ENCODE measurements around the gene TTC38.

The TTC38 gene

GRCh38 chr22:46335201-46336118 is 67.7 kb downstream of the TTC38 start, which contains the start of gene TRMU:
TRMU (plus strand) TSS chr22:46335714; CDS start chr22:46335765, 51 bp downstream.
- no peaks in the 10 kb centered on the region for H3K9me3 ChIP-seq (ENCODE audit: severe bottlenecking)
- peak; percentile 84 for DNase-seq
- peak within 1 kb of the TSS; percentile 82 for H3K4me3 ChIP-seq (ENCODE audit: low read depth, low read length)
- peak within 1 kb of the TSS; percentile 87 for H3K27ac ChIP-seq
- no peaks in the 10 kb centered on the region for H3K27me3 ChIP-seq (ENCODE audit: insufficient read depth, low read depth, severe bottlenecking)
- H3K36me3 ChIP-seq: peaks cover 53% of the 10 kb centered on the region
- TF ChIP-seq CTCF (IDR thresholded peaks at IDR 0.05; ENCODE audit: low read depth, low read length): no peak

- H3K4me3 ChIP-seq (ENCODE audit: low read depth, low read length): peak overlapping the region; percentile 82
- H3K27ac ChIP-seq: peak overlapping the region; percentile 87
- no peak for TF ChIP-seq CTCF (IDR thresholded peaks at IDR 0.05; ENCODE audit: low read depth, low read length)
- H3K27me3 ChIP-seq (ENCODE audit: insufficient read depth, low read depth, severe bottlenecking): no peaks in the 10 kb centered on the region
- peak; percentile 30 for DNase-seq
- H3K36me3 ChIP-seq: peaks cover 52% of the 10 kb centered on the region
- H3K9me3 ChIP-seq (ENCODE audit: severe bottlenecking): no peaks in the 10 kb centered on the region
These were observed 68.6 kb downstream of the TTC38 start for GRCh38 chr22:46336119-46337078.

- Histone ChIP-seq H3K9me3 (ENCODE audit: severe bottlenecking) (no peaks in the 10 kb centered on the region), H3K27ac (no peak overlapping the region), H3K4me3 (ENCODE audit: low read depth, low read length) (no peak overlapping the region), H3K27me3 (ENCODE audit: insufficient read depth, low read depth, severe bottlenecking) (no peaks in the 10 kb centered on the region), H3K36me3 (peaks cover 56% of the 10 kb centered on the region)
- TF ChIP-seq CTCF (IDR thresholded peaks at IDR 0.05; ENCODE audit: low read depth, low read length): no peak
- DNase-seq: no peak
These were observed 70.1 kb downstream of the TTC38 start for GRCh38 chr22:46337870-46338269.

- Histone ChIP-seq H3K4me3 (ENCODE audit: low read depth, low read length) (no peak overlapping the region), H3K27me3 (ENCODE audit: insufficient read depth, low read depth, severe bottlenecking) (no peaks in the 10 kb centered on the region), H3K9me3 (ENCODE audit: severe bottlenecking) (no peaks in the 10 kb centered on the region), H3K36me3 (peaks cover 58% of the 10 kb centered on the region), H3K27ac (no peak overlapping the region)
- DNase-seq: no peak
- no peak for TF ChIP-seq CTCF (IDR thresholded peaks at IDR 0.05; ENCODE audit: low read depth, low read length)
These were observed 70.8 kb downstream of the TTC38 start for GRCh38 chr22:46338636-46339035.

GRCh38 chr22:46339956-46340355 is 72.1 kb downstream of the TTC38 start:
- Histone ChIP-seq H3K36me3 (peaks cover 71% of the 10 kb centered on the region), H3K27ac (no peak overlapping the region), H3K27me3 (ENCODE audit: insufficient read depth, low read depth, severe bottlenecking) (no peaks in the 10 kb centered on the region), H3K4me3 (ENCODE audit: low read depth, low read length) (no peak overlapping the region), H3K9me3 (ENCODE audit: severe bottlenecking) (no peaks in the 10 kb centered on the region)
- TF ChIP-seq CTCF (IDR thresholded peaks at IDR 0.05; ENCODE audit: low read depth, low read length): no peak
- DNase-seq: no peak
